CD4-positive, CD25-positive, alpha-beta regulatory T cell (primary cell): ENCODE measurements around the gene OSGIN1. TPM values are rescaled to one million over a fixed set of nuclear protein-coding genes. Genes with fewer than 3 reads are reported as not detected.

ENCODE experiments used
- ATAC-seq, 2 donors: fragments of 150-1000 bp; cut with Tn5 transposase; one replicate each; pipeline ENCODE4 v1.10.0; 2021; ENCODE audit warnings: low read depth in 2 of 2, moderate number of reproducible peaks in 2 of 2, moderate library complexity in 1 of 2
- DNase-seq, 3 donors: peaks; one replicate each; pipeline versions ENCODE4 v3.0.0 to v3.0.0-alpha.2; 2012 to 2022; ENCODE audit warnings: mixed read lengths in 1 of 3
- H3K27ac ChIP-seq: one replicate; pipeline ENCODE4 v1.7.0; 2013; ENCODE audit warnings: mild to moderate bottlenecking, low read length; ENCODE audit not compliant: insufficient read depth, poor library complexity, severe bottlenecking
- H3K27me3 ChIP-seq: one replicate; pipeline ENCODE4 v1.7.0; 2013; ENCODE audit warnings: low read length; ENCODE audit not compliant: control insufficient read depth, insufficient read depth
- H3K36me3 ChIP-seq: one replicate; pipeline ENCODE4 v1.7.0; 2013; ENCODE audit warnings: mild to moderate bottlenecking, low read length, moderate library complexity; ENCODE audit not compliant: control insufficient read depth, insufficient read depth
- H3K4me1 ChIP-seq: 2 replicates; pipeline ENCODE4 v1.7.0; 2013; ENCODE audit warnings: mild to moderate bottlenecking, low read length; ENCODE audit not compliant: insufficient read depth, control insufficient read depth, poor library complexity, severe bottlenecking
- H3K4me3 ChIP-seq: one replicate; pipeline ENCODE4 v1.7.0; 2013; ENCODE audit warnings: low read depth, mild to moderate bottlenecking, low read length, moderate library complexity
- H3K9me3 ChIP-seq, 2 experiments: 1 replicate in 1 of 2; 2 replicates in 1 of 2; pipeline ENCODE4 v1.7.0; 2013; ENCODE audit warnings: low read length in 2 of 2, mild to moderate bottlenecking in 1 of 2, moderate library complexity in 1 of 2; ENCODE audit not compliant: control insufficient read depth in 2 of 2
- H3K27ac Mint-ChIP-seq, 3 donors: one replicate each; pipeline ENCODE4 v1.8.0; 2020 to 2022; ENCODE audit warnings: mild to moderate bottlenecking in 3 of 3, mixed read lengths in 3 of 3, moderate library complexity in 2 of 3
- H3K27me3 Mint-ChIP-seq: one replicate; pipeline ENCODE4 v1.8.0; 2022; ENCODE audit warnings: mild to moderate bottlenecking, mixed read lengths
- H3K36me3 Mint-ChIP-seq: one replicate; pipeline ENCODE4 v1.8.0; 2020; ENCODE audit warnings: mixed read lengths
- H3K4me1 Mint-ChIP-seq, 4 donors: one replicate each; pipeline ENCODE4 v1.8.0; 2020 to 2022; ENCODE audit warnings: mixed read lengths in 4 of 4, mild to moderate bottlenecking in 1 of 4
- H3K4me3 Mint-ChIP-seq, 4 donors: one replicate each; pipeline ENCODE4 v1.8.0; 2020 to 2022; ENCODE audit warnings: mild to moderate bottlenecking in 4 of 4, mixed read lengths in 4 of 4, moderate library complexity in 3 of 4
- H3K9me3 Mint-ChIP-seq, 7 donors: one replicate each; pipeline ENCODE4 v1.8.0; 2020 to 2022; ENCODE audit warnings: mixed read lengths in 7 of 7, mild to moderate bottlenecking in 3 of 7, moderate library complexity in 2 of 7
- polyA plus RNA-seq, 4 donors: library from polyadenylated mRNA; unstranded; fragments of 300-500 nt; fragmentation: Illumina TruSeq; gene quantifications; one replicate each; pipeline ENCODE4 v1.2.3, GENCODE V29; 2021
- total RNA-seq: library from RNA; stranded (reverse); gene quantifications from one replicate; pipeline ENCODE4 v1.2.3, GENCODE V29; 2022

OSGIN1 gene
- total and polyA plus RNA-seq, 5 donors from 2014 or later, result 0.29 to 0.72 TPM; not detected in 3

DNA sequence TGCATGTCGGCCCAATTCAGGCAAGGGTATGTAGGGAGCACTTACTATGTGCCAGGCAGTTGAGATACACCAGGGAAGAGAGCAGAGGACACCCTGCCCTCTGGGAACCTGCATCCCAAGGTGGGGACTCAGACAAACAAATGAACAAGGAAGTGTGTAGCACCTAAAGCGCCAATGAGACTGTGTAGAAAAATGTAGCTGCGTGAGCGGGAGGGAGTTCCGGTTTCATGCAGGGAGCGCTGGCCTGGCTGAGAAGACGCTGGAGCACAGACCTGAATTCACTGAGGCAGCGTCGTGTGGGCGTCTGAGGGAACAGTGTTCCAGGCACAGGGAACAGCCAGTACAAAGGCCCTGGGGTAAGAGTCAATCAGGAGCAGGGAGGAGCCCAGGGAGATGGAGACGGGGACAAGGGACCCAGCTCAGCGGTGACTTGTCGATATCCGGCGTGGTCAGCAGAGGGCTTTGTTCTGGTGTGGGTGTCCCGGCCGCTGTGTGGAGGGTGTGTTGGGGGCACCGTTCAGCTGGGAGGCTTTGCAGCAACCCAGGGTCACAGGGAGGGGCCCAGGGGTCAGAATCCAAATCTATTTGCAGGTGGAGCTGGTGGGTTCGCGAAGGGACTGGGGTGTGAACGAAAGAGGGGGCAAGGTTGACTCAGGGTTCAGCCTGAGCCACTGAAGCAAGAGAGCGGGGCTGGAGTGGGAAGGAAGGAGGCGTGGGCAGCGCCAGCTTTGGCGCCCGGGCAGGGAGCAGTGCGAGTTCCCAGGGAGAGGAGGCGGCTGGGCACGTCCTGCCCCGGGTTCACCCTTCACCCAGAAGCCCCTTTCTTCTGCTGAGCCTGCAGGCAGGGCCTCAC lies 17.8 kb upstream of the OSGIN1 start:
- ATAC-seq (no peak), DNase-seq (no peak)
- H3K4me3 ChIP-seq, result no peak overlapping the region
- H3K27ac ChIP-seq, result no peak overlapping the region
- no peaks in the 10 kb centered on the region for H3K27me3 Mint-ChIP-seq
- H3K4me1 Mint-ChIP-seq, result peaks cover 0 to 10% (median 4%) of the 10 kb centered on the region in 4 donors
- no peaks in the 10 kb centered on the region for H3K9me3 ChIP-seq
- no peaks in the 10 kb centered on the region for H3K36me3 ChIP-seq
- H3K4me1 ChIP-seq, result no peaks in the 10 kb centered on the region
- H3K27me3 ChIP-seq, result no peaks in the 10 kb centered on the region
- H3K36me3 Mint-ChIP-seq, result no peaks in the 10 kb centered on the region
- peaks cover 0 to 3% (median 0%) of the 10 kb centered on the region in 7 donors for H3K9me3 Mint-ChIP-seq
- H3K27ac Mint-ChIP-seq, result no peak overlapping the region
- no peak overlapping the region for H3K4me3 Mint-ChIP-seq

DNA sequence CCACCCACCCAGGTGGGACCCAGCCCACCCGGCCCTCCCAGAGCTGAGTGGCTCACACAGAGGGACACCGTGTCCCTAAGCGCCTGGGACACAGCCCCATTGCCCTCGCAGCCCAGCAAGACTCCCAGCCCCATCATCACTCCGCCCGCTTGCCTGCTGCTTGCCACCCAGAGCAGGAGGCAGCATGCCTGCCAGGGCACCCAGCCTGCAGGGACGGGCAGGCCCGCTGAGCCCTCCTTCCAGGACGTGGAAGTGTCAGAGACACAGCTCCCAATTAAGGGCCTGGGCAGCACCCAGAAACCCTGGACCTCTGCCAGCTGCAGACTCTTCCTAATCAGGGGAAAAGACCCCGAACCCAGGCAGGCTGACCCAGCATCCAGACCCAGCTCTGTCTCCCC lies 17.2 kb upstream of the OSGIN1 start:
- H3K4me1 ChIP-seq, result no peaks in the 10 kb centered on the region
- peaks cover 0 to 10% (median 4%) of the 10 kb centered on the region in 4 donors for H3K4me1 Mint-ChIP-seq
- ATAC-seq (no peak), DNase-seq (no peak)
- no peak overlapping the region for H3K27ac Mint-ChIP-seq
- H3K9me3 ChIP-seq, result no peaks in the 10 kb centered on the region
- no peaks in the 10 kb centered on the region for H3K36me3 ChIP-seq
- no peaks in the 10 kb centered on the region for H3K27me3 Mint-ChIP-seq
- H3K4me3 ChIP-seq, result no peak overlapping the region
- no peak overlapping the region for H3K4me3 Mint-ChIP-seq
- H3K27ac ChIP-seq, result no peak overlapping the region
- H3K36me3 Mint-ChIP-seq, result no peaks in the 10 kb centered on the region
- H3K9me3 Mint-ChIP-seq, result peaks cover 0 to 3% (median 0%) of the 10 kb centered on the region in 7 donors
- no peaks in the 10 kb centered on the region for H3K27me3 ChIP-seq

DNA sequence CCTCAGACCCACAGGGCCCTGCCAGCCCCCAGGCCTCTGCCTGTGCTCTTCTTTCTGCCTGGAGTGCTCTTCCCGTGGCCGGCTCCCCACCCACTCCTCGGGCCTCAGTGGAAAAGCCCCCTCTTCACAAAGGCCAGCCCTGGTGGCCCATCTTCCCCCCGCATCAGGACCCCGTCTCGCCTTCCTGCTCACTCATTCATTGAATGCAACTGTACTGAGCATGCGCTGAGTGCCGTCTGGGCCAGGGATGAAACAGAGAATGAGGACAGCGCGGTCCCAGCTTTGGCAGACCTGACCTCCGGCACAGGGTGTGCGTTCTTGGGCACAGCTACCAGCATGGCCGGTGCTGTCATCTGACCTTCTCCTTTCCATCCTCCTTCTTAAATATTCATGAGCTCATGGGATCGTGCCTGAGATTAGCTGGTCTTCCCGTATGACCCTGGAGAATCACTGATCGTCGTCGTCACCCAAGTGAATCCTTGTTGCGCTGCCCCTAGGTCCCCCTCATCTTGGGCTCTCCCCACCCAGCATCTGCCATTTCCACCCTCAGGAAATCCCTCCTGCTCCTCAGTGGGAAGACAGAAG lies 16.4 kb upstream of the OSGIN1 start:
- Histone ChIP-seq H3K36me3 (no peaks in the 10 kb centered on the region), H3K27ac (no peak overlapping the region), H3K9me3 (no peaks in the 10 kb centered on the region), H3K27me3 (no peaks in the 10 kb centered on the region), H3K4me3 (no peak overlapping the region), H3K4me1 (no peaks in the 10 kb centered on the region)
- DNase-seq (no peak), ATAC-seq (no peak)
- no peaks in the 10 kb centered on the region for H3K27me3 Mint-ChIP-seq
- peaks cover 0 to 3% (median 0%) of the 10 kb centered on the region in 7 donors for H3K9me3 Mint-ChIP-seq
- no peak overlapping the region for H3K4me3 Mint-ChIP-seq
- peaks cover 0 to 10% (median 4%) of the 10 kb centered on the region in 4 donors for H3K4me1 Mint-ChIP-seq
- H3K27ac Mint-ChIP-seq, result no peak overlapping the region
- no peaks in the 10 kb centered on the region for H3K36me3 Mint-ChIP-seq

DNA sequence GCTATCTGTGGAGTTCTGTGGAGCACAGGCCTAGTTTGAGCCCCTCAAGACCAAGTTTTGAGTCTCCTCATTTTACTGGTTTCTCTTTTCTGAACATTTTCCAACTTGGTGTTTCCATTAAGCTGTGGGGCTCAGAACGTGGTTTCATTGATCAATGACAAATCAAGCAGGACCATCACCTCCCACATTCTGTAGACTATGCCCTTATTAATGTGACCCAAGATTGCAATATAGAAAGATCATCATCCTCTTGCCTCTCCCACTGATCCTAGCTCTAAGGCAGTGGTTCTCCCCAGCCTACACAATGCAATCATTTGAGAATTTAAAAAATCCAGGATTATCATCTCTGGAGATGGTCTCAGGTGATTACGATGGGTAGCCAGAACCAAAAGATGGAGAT lies 15.8 kb upstream of the OSGIN1 start:
- Histone ChIP-seq H3K36me3 (no peaks in the 10 kb centered on the region), H3K4me3 (no peak overlapping the region), H3K27me3 (no peaks in the 10 kb centered on the region), H3K9me3 (no peaks in the 10 kb centered on the region), H3K4me1 (no peaks in the 10 kb centered on the region), H3K27ac (no peak overlapping the region)
- ATAC-seq, result no peak
- no peak for DNase-seq
- peaks cover 0 to 10% (median 4%) of the 10 kb centered on the region in 4 donors for H3K4me1 Mint-ChIP-seq
- no peak overlapping the region for H3K27ac Mint-ChIP-seq
- H3K36me3 Mint-ChIP-seq, result no peaks in the 10 kb centered on the region
- no peak overlapping the region for H3K4me3 Mint-ChIP-seq
- peaks cover 0 to 3% (median 0%) of the 10 kb centered on the region in 7 donors for H3K9me3 Mint-ChIP-seq
- H3K27me3 Mint-ChIP-seq, result no peaks in the 10 kb centered on the region

DNA sequence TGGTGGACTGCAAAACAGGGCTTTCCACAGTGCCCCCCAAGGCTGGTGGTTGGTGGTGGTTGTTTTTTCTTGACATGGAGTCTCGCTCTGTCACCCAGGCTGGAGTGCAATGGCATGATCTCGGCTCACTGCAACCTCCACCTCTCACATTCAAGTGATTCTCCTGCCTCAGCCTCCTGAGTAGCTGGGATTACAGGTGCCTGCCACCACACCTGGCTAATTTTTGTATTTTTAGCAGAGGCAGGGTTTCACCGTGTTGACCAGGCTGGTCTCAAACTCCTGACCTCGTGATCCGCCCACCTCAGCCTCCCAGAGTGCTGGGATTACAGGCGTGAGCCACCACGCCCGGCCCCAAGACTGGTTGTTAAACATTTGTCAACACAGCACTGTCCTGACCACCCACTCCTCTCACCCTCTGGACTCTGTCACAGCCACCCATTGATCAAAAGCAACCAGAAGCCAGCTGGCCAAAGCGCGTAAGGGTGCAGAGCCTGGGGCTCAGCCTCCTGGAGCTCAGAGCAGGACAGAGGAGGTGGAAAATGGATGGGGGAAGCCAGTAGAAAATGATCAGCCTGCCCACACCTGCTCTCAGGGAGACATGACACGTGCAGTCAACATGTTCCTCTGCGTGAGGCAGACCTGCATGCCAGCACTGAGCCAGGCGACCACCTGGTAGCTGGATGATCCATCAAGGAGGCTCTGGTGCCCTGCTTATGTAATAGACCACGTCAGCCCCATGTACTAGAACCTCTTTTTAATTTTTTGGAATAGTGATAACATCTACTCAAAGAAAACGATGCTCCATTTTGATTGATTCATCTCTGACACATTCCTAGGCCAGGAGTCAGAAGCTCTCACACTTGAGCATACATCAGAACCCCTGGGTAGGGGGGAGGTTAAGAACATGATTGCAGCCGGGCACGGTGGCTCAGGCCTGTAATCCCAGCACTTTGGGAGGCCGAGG lies 14.8 kb upstream of the OSGIN1 start:
- no peak overlapping the region for H3K4me3 Mint-ChIP-seq
- H3K9me3 ChIP-seq, result no peaks in the 10 kb centered on the region
- H3K36me3 Mint-ChIP-seq, result no peaks in the 10 kb centered on the region
- H3K27me3 Mint-ChIP-seq, result no peaks in the 10 kb centered on the region
- no peaks in the 10 kb centered on the region for H3K27me3 ChIP-seq
- peaks cover 0 to 3% (median 0%) of the 10 kb centered on the region in 7 donors for H3K9me3 Mint-ChIP-seq
- DNase-seq, result no peak
- H3K4me1 ChIP-seq, result no peaks in the 10 kb centered on the region
- no peak overlapping the region for H3K4me3 ChIP-seq
- H3K27ac ChIP-seq, result no peak overlapping the region
- no peaks in the 10 kb centered on the region for H3K36me3 ChIP-seq
- H3K4me1 Mint-ChIP-seq, result peaks cover 0 to 10% (median 4%) of the 10 kb centered on the region in 4 donors
- ATAC-seq, result no peak
- H3K27ac Mint-ChIP-seq, result no peak overlapping the region

DNA sequence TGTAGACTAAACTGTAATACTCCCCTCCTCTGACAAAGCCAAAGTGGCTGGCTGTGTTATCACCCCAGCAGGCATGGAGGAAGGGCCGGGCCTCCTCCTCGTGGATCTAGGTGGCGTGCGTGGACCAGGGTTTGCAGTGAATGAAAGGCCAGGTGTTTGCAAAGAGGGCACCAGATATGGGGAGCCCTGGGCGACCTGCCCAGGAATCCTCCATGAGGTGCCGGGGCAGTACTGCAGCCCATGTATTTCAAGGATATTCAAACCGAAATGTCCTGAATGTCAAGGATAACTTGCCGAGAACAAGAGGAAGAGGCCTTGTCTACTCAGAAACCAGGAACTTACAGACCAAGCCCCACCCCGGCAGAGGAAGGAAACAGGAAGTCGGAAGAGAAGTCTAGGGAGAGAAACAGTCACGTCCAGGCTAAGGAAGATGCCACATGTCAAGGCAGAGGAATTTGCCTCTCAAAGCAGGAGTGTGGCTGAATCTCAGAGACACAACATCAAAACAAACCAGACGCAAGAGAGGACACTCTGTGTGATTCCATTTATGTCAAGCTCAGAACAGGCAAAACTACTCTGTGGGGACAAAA lies 13.7 kb upstream of the OSGIN1 start:
- ATAC-seq, result no peak
- Mint-ChIP-seq H3K36me3 (no peaks in the 10 kb centered on the region), H3K27ac (peak overlapping the region in 1 of 3 donors; percentile 26), H3K27me3 (no peaks in the 10 kb centered on the region), H3K9me3 (peaks cover 0 to 3% (median 0%) of the 10 kb centered on the region in 7 donors), H3K4me3 (no peak overlapping the region), H3K4me1 (peaks cover 0 to 10% (median 4%) of the 10 kb centered on the region in 4 donors)
- no peaks in the 10 kb centered on the region for H3K4me1 ChIP-seq
- H3K9me3 ChIP-seq, result no peaks in the 10 kb centered on the region
- no peaks in the 10 kb centered on the region for H3K36me3 ChIP-seq
- no peaks in the 10 kb centered on the region for H3K27me3 ChIP-seq
- no peak overlapping the region for H3K27ac ChIP-seq
- H3K4me3 ChIP-seq, result no peak overlapping the region
- peak in 1 of 3 donors; percentile 36 for DNase-seq

DNA sequence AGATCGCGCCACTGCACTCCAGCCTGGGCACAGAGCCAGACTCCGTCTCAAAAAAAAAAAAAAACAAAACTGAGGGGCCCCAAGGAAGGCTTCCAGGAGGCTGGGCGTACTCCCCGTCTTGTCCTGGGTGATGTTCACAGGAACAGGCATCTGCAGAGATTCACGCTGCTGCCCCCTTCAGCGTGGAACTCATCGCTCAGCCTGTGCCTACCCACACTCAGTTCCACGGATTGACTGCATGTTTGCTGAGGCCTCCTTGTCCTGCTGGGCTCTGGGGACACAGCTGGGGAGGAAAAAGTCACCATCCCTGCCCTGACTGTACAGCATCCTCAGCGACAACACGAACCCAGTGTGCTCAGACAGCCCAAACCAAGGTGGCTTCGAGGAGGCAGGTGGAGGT lies 12.9 kb upstream of the OSGIN1 start:
- H3K36me3 Mint-ChIP-seq, result no peaks in the 10 kb centered on the region
- DNase-seq (no peak), ATAC-seq (no peak)
- H3K4me3 Mint-ChIP-seq, result no peak overlapping the region
- peaks cover 0 to 3% (median 0%) of the 10 kb centered on the region in 7 donors for H3K9me3 Mint-ChIP-seq
- H3K4me3 ChIP-seq, result no peak overlapping the region
- no peaks in the 10 kb centered on the region for H3K36me3 ChIP-seq
- no peak overlapping the region for H3K27ac ChIP-seq
- H3K9me3 ChIP-seq, result no peaks in the 10 kb centered on the region
- no peaks in the 10 kb centered on the region for H3K4me1 ChIP-seq
- no peaks in the 10 kb centered on the region for H3K27me3 ChIP-seq
- no peaks in the 10 kb centered on the region for H3K27me3 Mint-ChIP-seq
- H3K27ac Mint-ChIP-seq, result no peak overlapping the region
- H3K4me1 Mint-ChIP-seq, result peaks cover 0 to 9% (median 3%) of the 10 kb centered on the region in 4 donors
